ENCODE results near the gene IFRD2.
A peak's percentile ranks its signal among the peaks of the same experiment; 100 is the strongest.
"Not testable (repeated sequence)": the region's sequence is repeated elsewhere in the genome, so short reads cannot be mapped to it uniquely, and the experiment has no call there.

Gene IFRD2

GRCh38 chr3:50265571-50265970, 26.7 kb downstream of the IFRD2 start:
- Histone ChIP-seq H3K4me3 (ENCODE audit: low read length) (no peak overlapping the region), H3K9me3 (ENCODE audit: control insufficient read depth, insufficient read depth, low read length) (no peaks in the 10 kb centered on the region), H3K27me3 (ENCODE audit: control insufficient read depth, insufficient read depth, low read length) (no peaks in the 10 kb centered on the region), H3K27ac (ENCODE audit: low read length) (no peak overlapping the region), H3K4me1 (ENCODE audit: control insufficient read depth, insufficient read depth, low read length) (peaks cover 27% of the 10 kb centered on the region), H3K36me3 (ENCODE audit: control insufficient read depth, insufficient read depth, low read length) (no peaks in the 10 kb centered on the region)
- WGBS (ENCODE audit: insufficient coverage, insufficient read length): no CpG with 5 or more reads among the region's 1 CpG
- DNase-seq (ENCODE audit: low read depth, low spot score): no peak

GRCh38 chr3:50264964-50265485, 27.2 kb downstream of the IFRD2 start:
- H3K4me3 ChIP-seq (ENCODE audit: low read length): no peak overlapping the region

GRCh38 chr3:50264383-50264963, 27.8 kb downstream of the IFRD2 start:
- Histone ChIP-seq H3K4me3 (ENCODE audit: low read length) (no peak overlapping the region), H3K36me3 (ENCODE audit: control insufficient read depth, insufficient read depth, low read length) (no peaks in the 10 kb centered on the region), H3K27me3 (ENCODE audit: control insufficient read depth, insufficient read depth, low read length) (no peaks in the 10 kb centered on the region), H3K27ac (ENCODE audit: low read length) (no peak overlapping the region), H3K4me1 (ENCODE audit: control insufficient read depth, insufficient read depth, low read length) (peaks cover 27% of the 10 kb centered on the region), H3K9me3 (ENCODE audit: control insufficient read depth, insufficient read depth, low read length) (no peaks in the 10 kb centered on the region)
- no CpG with 5 or more reads among the region's 7 CpGs for WGBS (ENCODE audit: insufficient coverage, insufficient read length)
- DNase-seq (ENCODE audit: low read depth, low spot score): no peak

More at GRCh38 chr3:50264964-50265485, 27.2 kb downstream of the IFRD2 start:
- H3K27ac ChIP-seq (ENCODE audit: low read length): no peak overlapping the region
- no peaks in the 10 kb centered on the region for H3K27me3 ChIP-seq (ENCODE audit: control insufficient read depth, insufficient read depth, low read length)
- DNase-seq (ENCODE audit: low read depth, low spot score): no peak
- no peaks in the 10 kb centered on the region for H3K36me3 ChIP-seq (ENCODE audit: control insufficient read depth, insufficient read depth, low read length)
- H3K9me3 ChIP-seq (ENCODE audit: control insufficient read depth, insufficient read depth, low read length): no peaks in the 10 kb centered on the region
- peaks cover 27% of the 10 kb centered on the region for H3K4me1 ChIP-seq (ENCODE audit: control insufficient read depth, insufficient read depth, low read length)
- no CpG with 5 or more reads among the region's 7 CpGs for WGBS (ENCODE audit: insufficient coverage, insufficient read length)

DNA sequence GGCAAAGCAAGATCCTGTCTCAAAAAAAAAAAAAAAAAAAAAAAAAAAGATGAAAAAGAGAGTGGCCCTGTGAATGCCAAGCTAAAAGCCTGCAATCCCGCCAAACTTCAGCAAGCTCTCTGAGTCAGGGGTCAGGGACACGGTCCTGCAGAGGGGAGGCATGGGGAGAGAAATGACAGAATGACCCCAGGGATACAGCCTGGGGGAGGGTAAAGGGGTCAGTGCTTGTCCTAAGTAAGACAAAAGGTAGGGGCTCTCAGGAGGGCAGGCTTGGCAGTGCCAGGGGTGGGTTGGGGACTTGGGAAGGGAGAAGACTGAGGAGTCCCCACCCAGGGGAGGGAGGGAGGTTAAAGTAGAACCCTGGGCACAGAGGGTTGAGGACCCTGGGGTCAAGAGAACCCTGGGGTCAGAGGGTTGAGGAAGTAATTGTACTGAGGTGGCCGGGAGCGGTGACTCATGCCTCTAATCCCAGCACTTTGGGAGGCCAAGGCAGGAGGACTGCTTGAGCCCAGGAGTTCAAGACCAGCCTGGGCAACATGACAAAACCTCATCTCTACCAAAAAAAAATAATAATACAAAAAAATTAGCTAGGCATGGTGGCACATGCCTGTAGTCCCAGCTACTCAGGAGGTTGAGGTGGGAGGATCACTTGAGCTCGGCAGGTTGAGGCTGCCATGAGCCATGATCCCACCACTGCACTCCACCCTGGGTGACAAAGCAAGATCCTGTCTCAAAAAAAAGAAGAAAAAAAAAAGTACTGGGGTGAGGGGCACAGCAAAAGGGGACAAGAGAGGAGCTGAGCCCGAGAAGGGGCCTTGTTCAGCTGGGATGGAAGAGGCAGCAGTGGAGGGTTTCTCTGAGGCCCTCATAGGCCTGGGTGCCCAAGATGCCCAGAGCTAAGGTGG, 28.5 kb downstream of the IFRD2 start:
- WGBS (ENCODE audit: insufficient coverage, insufficient read length): no CpG with 5 or more reads among the region's 6 CpGs
- Histone ChIP-seq H3K27me3 (ENCODE audit: control insufficient read depth, insufficient read depth, low read length) (no peaks in the 10 kb centered on the region), H3K36me3 (ENCODE audit: control insufficient read depth, insufficient read depth, low read length) (no peaks in the 10 kb centered on the region), H3K4me1 (ENCODE audit: control insufficient read depth, insufficient read depth, low read length) (peaks cover 20% of the 10 kb centered on the region), H3K9me3 (ENCODE audit: control insufficient read depth, insufficient read depth, low read length) (no peaks in the 10 kb centered on the region), H3K27ac (ENCODE audit: low read length) (no peak overlapping the region), H3K4me3 (ENCODE audit: low read length) (no peak overlapping the region)
- no peak for DNase-seq (ENCODE audit: low read depth, low spot score)

- Histone ChIP-seq H3K36me3 (ENCODE audit: control insufficient read depth, insufficient read depth, low read length) (peaks cover 4% of the 10 kb centered on the region), H3K27me3 (ENCODE audit: control insufficient read depth, insufficient read depth, low read length) (no peaks in the 10 kb centered on the region), H3K4me3 (ENCODE audit: low read length) (no peak overlapping the region), H3K27ac (ENCODE audit: low read length) (no peak overlapping the region), H3K9me3 (ENCODE audit: control insufficient read depth, insufficient read depth, low read length) (no peaks in the 10 kb centered on the region), H3K4me1 (ENCODE audit: control insufficient read depth, insufficient read depth, low read length) (peaks cover 15% of the 10 kb centered on the region)
- no CpG with 5 or more reads among the region's 7 CpGs for WGBS (ENCODE audit: insufficient coverage, insufficient read length)
- DNase-seq (ENCODE audit: low read depth, low spot score): no peak
Observed at GRCh38 chr3:50262778-50263177, 29.5 kb downstream of the IFRD2 start.

GRCh38 chr3:50262200-50262599, 30.0 kb downstream of the IFRD2 start:
- not testable (repeated sequence) for DNase-seq (ENCODE audit: low read depth, low spot score); H3K36me3 ChIP-seq (ENCODE audit: control insufficient read depth, insufficient read depth, low read length); H3K27me3 ChIP-seq (ENCODE audit: control insufficient read depth, insufficient read depth, low read length); H3K27ac ChIP-seq (ENCODE audit: low read length); H3K9me3 ChIP-seq (ENCODE audit: control insufficient read depth, insufficient read depth, low read length); H3K4me3 ChIP-seq (ENCODE audit: low read length)
- peaks cover 13% of the 10 kb centered on the region for H3K4me1 ChIP-seq (ENCODE audit: control insufficient read depth, insufficient read depth, low read length)
- no CpG with 5 or more reads among the region's 4 CpGs for WGBS (ENCODE audit: insufficient coverage, insufficient read length)

GRCh38 chr3:50261505-50261904, 30.7 kb downstream of the IFRD2 start:
- no peaks in the 10 kb centered on the region for H3K9me3 ChIP-seq (ENCODE audit: control insufficient read depth, insufficient read depth, low read length)
- no CpG with 5 or more reads among the region's 2 CpGs for WGBS (ENCODE audit: insufficient coverage, insufficient read length)
- no peak overlapping the region for H3K27ac ChIP-seq (ENCODE audit: low read length)
- H3K36me3 ChIP-seq (ENCODE audit: control insufficient read depth, insufficient read depth, low read length): peaks cover 15% of the 10 kb centered on the region
- DNase-seq (ENCODE audit: low read depth, low spot score): no peak
- H3K27me3 ChIP-seq (ENCODE audit: control insufficient read depth, insufficient read depth, low read length): no peaks in the 10 kb centered on the region
- peaks cover 13% of the 10 kb centered on the region for H3K4me1 ChIP-seq (ENCODE audit: control insufficient read depth, insufficient read depth, low read length)
- H3K4me3 ChIP-seq (ENCODE audit: low read length): no peak overlapping the region

DNA sequence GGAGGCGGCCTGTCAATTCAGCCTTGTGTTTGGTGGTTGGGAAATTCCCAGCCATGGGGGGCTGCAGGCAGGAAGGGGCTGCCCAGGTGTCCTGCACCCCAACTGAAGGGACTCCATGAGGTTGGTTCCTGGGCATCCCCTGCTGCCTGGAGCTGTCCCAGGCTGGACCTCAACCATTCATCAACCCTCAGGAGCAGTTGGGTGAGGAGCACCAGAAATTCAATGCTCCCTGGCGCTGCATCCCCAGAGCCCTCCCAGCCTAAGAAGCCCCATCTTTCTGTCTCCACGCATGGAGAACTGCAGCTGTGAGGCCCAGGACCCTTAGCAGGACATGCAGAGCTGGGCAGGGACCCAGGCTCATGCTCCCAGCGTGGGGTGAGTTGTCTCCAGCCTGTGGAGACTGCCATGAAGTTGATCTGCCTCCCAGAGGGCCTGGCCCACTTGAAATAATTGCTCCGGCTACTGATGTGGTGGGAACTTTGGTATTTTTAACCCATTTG, 31.2 kb downstream of the IFRD2 start:
- Histone ChIP-seq H3K27me3 (ENCODE audit: control insufficient read depth, insufficient read depth, low read length) (no peaks in the 10 kb centered on the region), H3K36me3 (ENCODE audit: control insufficient read depth, insufficient read depth, low read length) (peaks cover 20% of the 10 kb centered on the region), H3K4me3 (ENCODE audit: low read length) (no peak overlapping the region), H3K27ac (ENCODE audit: low read length) (no peak overlapping the region), H3K9me3 (ENCODE audit: control insufficient read depth, insufficient read depth, low read length) (no peaks in the 10 kb centered on the region), H3K4me1 (ENCODE audit: control insufficient read depth, insufficient read depth, low read length) (peaks cover 13% of the 10 kb centered on the region)
- no peak for DNase-seq (ENCODE audit: low read depth, low spot score)
- WGBS (ENCODE audit: insufficient coverage, insufficient read length): no CpG with 5 or more reads among the region's 5 CpGs

- DNase-seq (ENCODE audit: low read depth, low spot score): no peak
- no peaks in the 10 kb centered on the region for H3K27me3 ChIP-seq (ENCODE audit: control insufficient read depth, insufficient read depth, low read length)
- peak overlapping the region; percentile 26; the same call in 1 of the 2 replicates for H3K4me3 ChIP-seq (ENCODE audit: low read length)
- peaks cover 12% of the 10 kb centered on the region for H3K4me1 ChIP-seq (ENCODE audit: control insufficient read depth, insufficient read depth, low read length)
- no peak overlapping the region for H3K27ac ChIP-seq (ENCODE audit: low read length)
- H3K36me3 ChIP-seq (ENCODE audit: control insufficient read depth, insufficient read depth, low read length): peaks cover 20% of the 10 kb centered on the region
- no CpG with 5 or more reads among the region's 70 CpGs for WGBS (ENCODE audit: insufficient coverage, insufficient read length)
- H3K9me3 ChIP-seq (ENCODE audit: control insufficient read depth, insufficient read depth, low read length): no peaks in the 10 kb centered on the region
Observed at GRCh38 chr3:50260027-50260941, 31.9 kb downstream of the IFRD2 start.
